GM12892 (cell line): ENCODE results near the gene CACNA1B.

Experiments used
- DNase-seq: peaks from one replicate; pipeline ENCODE4 v3.0.0; 2011; ENCODE audit not compliant: insufficient read length
- FAIRE-seq: peaks from 2 replicates; lab custom pipeline; 2011; peaks lifted over from hg19 to GRCh38; lab: Jason Lieb, UNC
- POLR2A ChIP-seq: IDR thresholded peaks from 2 replicates; pipeline ENCODE4 v1.6.1; 2011; ENCODE audit warnings: low read depth, low read length, control low read depth
- POLR2AphosphoS5 ChIP-seq: IDR thresholded peaks from 2 replicates; pipeline ENCODE4 v1.6.1; 2011; ENCODE audit warnings: low read depth, low read length, control low read depth
- TAF1 ChIP-seq: IDR thresholded peaks from 2 replicates; pipeline ENCODE4 v1.6.1; 2011; ENCODE audit warnings: low read depth, mild to moderate bottlenecking, control low read depth, low read length, borderline replicate concordance

The CACNA1B gene

DNA sequence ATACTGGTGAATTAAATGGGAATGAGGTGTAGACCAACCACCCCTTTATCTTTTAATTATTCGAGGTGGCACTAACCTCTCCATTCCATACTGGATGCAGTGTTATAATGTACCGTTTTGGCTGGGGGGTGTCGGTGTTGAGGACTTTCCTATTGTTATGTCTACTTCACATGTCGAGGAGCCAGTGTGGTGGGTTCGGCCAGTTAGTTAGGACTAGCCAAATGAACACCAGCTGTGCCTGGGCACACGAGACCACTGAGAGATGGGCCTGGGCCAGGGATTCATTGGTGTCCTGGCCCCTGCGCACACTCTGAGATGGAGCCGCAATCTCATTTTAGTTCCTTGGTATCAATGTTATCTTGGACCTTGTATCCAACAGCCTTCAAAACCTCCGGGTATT lies 186.2 kb downstream of the CACNA1B start:
- FAIRE-seq (no peak), DNase-seq (no peak)
- no peak for TF ChIP-seq TAF1
- TF ChIP-seq POLR2AphosphoS5: no peak
- TF ChIP-seq POLR2A: no peak

DNA sequence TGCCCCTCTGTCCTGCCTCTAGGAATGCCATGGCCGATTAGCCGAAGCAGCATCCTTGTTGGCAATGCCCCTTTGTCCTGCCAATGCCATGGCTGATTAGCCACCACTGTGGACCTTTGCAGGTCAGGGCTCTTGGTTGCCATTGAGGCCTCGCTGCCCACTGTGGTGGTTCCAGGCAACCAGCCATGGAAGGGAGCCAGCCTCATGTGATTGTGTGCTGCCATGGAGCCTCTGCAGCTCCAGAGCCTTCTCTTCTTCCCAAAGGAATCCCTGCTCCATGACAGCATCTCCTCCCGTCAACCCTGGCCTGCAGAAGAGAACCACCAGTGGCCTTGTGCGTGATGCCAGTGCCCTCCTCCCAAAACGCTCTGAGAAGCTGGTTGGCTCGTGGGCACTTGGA lies 187.0 kb downstream of the CACNA1B start:
- TF ChIP-seq TAF1: no peak
- no peak for DNase-seq
- FAIRE-seq: no peak

DNA sequence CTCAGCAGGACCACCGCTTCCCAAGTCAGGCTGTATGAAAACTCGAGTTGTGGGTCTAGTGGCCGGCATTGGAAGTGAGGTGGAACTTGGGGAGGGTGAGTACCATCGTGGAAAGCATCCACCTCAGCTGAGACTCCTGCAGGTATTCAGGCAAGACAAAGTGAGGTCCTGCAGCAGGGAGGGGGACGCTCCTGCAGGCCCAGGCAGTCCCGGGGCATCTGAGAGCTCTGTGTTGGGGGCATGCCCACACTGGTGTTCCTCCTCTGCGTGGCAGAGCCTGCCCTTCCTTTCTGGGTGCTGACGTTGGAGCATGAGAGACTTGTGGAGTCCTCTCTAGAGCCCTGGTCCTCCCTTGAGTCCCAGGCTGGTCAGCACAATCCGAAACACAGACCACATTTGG lies 187.7 kb downstream of the CACNA1B start:
- no peak for FAIRE-seq
- no peak for DNase-seq
- no peak for TF ChIP-seq POLR2AphosphoS5
- TF ChIP-seq POLR2A: no peak
- no peak for TF ChIP-seq TAF1

DNA sequence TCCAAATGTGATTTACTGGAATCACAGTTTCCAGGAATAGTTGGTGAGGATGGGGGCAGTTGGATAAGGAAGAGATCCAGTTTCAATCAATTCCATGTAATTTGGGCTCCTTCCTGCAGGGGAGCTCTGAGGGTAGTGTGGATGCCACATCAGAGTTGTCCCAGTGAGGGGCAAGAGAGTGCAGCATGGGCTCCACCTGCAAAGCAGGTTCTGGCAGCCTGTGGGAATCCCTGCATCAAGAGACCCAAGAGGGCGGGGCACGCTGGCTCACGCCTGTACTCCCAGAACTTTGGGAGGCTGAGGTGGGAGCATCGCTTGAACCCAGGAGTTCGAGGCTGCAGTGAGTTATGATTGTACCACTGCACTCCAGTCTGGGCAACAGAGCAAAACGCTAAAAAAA lies 188.5 kb downstream of the CACNA1B start:
- no peak for FAIRE-seq
- TF ChIP-seq POLR2A (no peak), TAF1 (no peak), POLR2AphosphoS5 (no peak)
- no peak for DNase-seq

DNA sequence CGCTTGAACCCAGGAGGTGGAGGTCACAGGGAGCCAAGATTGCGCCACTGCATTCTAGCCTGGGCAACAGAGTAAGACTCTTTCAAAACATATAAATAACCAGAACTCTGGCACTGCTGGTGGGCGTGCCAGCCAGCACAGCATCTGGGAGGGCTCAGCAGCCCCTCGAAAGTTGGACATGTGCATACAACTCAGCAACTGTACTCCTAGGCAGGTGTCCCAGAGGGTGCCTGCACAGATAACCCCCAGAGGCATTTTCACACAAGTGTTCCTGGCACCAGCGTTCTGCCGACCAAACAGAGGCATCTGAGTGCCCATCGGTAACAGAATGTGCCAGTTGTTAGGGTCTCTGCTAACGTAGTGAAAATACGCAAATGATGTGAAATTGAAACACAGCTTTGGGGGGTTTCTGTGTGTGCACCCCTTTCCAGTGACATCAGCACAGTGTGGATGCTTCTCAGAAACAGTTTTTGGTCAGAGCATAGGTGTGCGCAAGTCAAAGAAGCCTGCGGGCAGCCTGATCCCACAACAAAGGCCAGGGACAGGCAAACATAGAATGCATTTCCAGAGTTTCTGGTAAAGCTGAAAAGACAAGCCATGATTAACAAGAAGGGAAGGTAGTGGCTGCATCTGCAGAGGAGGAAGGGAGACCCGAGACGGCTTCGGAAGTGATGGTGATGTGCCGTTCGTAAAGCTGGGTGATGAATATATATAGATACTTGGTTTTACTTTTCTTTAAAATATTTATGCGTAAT lies 190.2 kb downstream of the CACNA1B start:
- no peak for DNase-seq
- TF ChIP-seq POLR2A (no peak), TAF1 (no peak), POLR2AphosphoS5 (no peak)
- no peak for FAIRE-seq

DNA sequence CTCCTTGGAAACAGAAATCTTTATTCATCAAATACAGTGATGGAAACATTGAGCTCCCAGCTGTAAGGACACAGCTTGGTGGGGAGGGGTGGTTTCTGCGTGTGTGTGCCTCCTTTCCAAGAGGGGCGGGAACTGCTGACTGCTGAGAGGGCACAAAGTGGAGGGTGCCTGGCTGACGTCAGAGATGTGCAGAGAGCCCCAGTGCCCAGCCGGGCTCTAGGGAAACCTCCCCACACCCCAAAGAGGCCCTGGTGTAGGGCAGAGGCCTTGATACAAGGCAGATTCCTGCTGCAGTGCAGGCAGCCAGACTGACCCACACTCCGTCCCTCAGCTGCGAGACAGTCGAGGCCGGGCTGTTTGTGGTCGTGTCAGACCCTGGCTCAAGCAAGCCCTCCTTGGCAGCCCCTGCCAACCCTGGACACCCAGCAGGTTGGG lies 191.0 kb downstream of the CACNA1B start:
- no peak for FAIRE-seq

DNA sequence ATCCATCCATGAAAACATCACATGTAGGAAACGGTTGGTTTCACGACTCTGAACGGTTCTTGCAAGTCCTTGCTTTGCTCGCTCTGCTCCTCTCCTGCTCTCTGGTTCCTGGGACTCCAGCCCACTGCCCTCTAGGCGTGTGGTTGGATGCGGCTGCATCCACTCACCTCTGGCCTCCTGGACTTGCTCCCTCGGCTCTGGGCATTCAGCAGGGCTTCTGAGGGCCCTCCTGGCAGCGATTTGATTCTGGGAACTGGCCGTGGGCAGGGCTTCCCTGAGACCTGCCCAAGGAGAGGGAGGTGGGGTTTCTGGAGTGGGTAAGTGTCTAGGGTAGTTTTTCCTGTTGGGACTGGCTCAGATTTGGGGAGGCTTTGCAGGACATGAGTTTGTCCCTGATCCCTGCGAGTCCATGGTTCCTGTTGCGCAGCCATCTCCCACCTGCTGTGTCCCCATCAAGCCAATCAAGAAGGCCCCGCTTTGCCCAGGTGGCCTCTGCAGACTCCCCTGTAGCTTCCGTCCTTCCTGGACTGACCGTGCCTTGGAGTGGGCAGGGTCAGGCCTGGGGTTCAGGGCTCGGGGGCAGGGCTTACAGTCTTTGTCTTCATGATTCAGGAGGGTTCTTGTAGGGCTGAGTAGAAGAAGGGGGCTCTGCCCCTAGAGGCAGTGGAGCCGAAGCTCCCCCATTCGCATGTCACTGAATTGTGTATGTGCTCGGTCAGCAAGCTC lies 192.3 kb downstream of the CACNA1B start:
- TF ChIP-seq POLR2AphosphoS5 (no peak), TAF1 (no peak), POLR2A (no peak)
- FAIRE-seq (no peak), DNase-seq (no peak)

More for the DNA sequence above, 191.0 kb downstream of the CACNA1B start:
- no peak for DNase-seq
- TF ChIP-seq POLR2AphosphoS5 (no peak), TAF1 (no peak), POLR2A (no peak)

DNA sequence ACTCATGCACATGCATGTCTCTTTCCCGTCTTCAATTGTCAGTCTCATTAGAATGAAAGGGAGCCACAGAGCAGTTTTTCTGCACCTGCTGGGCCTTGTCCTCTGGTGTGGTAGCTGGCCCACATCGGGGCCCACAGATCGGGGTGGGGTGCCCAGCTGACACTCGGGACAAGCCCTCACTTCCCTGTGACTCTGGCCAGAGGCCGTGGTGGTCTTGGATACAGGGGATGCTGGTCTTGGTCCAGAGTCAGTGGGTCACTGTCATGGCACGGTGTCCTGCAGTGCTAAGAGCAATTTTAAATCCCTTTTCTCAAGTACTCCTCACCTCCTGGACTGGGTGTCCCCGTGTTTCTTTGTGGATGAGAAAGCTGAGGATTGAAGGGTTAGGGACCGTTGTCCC lies 193.2 kb downstream of the CACNA1B start:
- TF ChIP-seq TAF1: no peak
- FAIRE-seq: no peak
- DNase-seq: no peak

DNA sequence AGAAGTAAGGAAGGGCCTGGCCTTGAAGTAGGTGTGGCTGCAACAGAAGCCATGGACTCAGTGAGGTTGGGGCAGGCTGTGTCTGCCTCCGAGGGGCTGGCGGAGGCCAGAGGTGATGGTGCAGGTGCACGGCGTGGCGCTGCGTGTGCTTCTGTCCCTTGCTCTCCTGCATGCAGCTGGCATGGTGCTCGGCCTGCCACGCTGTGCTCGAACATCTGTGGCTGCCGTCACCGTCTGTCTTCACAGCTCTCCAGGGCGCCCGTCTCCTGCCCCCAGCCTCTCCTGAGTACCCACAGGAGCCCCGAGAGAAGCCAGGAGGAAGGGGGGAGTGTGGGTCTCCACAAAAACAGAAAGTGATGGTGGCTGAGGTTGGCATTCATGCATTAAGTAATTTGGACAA lies 193.7 kb downstream of the CACNA1B start:
- no peak for FAIRE-seq
- DNase-seq: no peak
- no peak for TF ChIP-seq POLR2A
- TF ChIP-seq POLR2AphosphoS5: no peak
- no peak for TF ChIP-seq TAF1

DNA sequence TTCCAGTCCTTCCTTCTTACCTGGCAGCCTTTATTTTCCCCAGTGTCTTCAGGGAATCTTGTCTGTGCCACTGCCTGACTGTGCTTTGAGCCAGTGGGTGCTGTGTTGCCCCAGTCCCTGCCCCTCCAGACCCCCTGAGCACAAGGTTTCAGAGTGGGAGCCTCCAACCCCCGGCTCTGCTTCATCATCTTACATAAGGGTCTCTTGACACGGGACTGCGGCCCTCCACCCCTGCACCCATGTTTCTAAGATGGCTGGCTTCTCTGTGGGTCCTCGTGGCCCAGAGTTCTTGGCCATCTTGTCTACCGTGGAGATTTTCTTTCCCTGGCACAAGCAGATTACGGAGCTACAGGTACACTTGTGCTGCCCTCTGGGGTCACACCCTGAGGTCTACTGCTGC lies 194.1 kb downstream of the CACNA1B start:
- DNase-seq: no peak
- no peak for TF ChIP-seq POLR2AphosphoS5
- no peak for TF ChIP-seq TAF1
- no peak for TF ChIP-seq POLR2A
- no peak for FAIRE-seq

DNA sequence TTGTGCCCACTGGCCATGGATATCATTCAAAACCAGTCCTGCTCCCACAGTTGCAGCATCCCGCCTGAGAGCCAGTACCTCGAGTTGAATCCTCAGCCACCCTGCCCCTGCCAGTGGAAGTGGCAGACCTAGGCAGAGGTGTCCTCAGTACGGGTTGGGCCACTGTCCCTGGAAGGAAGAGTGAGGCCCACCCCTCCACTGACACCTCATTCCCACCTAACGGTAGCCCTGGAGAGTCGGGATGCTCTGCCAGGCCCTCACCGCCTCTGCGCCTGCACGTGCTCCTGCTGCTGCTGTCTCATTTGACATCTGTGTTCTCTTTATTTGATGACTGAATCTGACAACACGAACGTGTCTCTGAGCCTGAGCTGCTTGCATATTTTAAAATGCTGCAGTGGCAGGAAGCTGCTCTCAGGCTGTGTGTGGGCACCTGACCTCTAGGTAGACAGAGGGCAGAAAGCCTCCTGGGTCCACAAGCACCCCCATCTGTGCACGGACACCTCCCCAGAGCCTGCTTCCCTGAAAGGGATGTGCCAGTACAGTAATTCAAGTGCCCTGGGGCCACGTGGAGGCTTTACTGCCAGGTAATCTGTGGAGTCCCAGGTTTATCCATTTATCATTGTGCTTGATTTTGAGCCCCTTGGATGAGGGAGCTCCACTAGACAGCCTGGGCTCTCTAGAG lies 194.7 kb downstream of the CACNA1B start:
- DNase-seq (no peak), FAIRE-seq (no peak)
- TF ChIP-seq POLR2AphosphoS5 (no peak), POLR2A (no peak), TAF1 (no peak)

DNA sequence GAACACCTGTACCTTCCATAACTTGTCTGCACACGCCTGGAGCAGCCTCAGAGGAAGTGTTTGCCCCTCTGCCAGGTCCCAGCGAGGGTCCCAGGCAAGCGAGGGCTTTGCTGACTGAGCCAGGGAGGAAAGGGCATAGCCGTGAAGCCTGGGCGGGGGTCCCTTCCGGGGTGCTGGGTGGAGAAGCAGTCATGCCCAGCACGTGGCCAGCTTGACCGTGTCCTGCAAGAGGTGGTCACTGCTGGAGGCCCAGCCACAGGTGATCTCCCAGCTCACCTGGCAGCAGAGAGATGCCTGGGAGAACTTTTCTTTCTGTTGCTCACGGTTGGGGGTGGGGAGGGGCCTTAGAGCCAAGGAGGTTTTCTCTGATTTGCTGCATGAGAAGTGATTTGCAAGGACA lies 195.3 kb downstream of the CACNA1B start:
- FAIRE-seq (no peak), DNase-seq (no peak)
- TF ChIP-seq POLR2A (no peak), TAF1 (no peak), POLR2AphosphoS5 (no peak)
